Kasumi-1 (cell line): Measurements from ENCODE around the gene CIB1.

Experiments used
- DNase-seq, 2 experiments: peaks; one replicate each; lab custom pipeline; 2025; lab: John Stamatoyannopoulos, UW

Gene CIB1

GRCh38 chr15:90214553-90215196 is 19.1 kb downstream of the CIB1 start:
- peak in 1 of 2 experiments; percentile 28 for DNase-seq

GRCh38 chr15:90213818-90214204 is 19.9 kb downstream of the CIB1 start:
- no peak for DNase-seq

GRCh38 chr15:90213122-90213817 is 20.5 kb downstream of the CIB1 start:
- no peak for DNase-seq

- no peak for DNase-seq
Measured at GRCh38 chr15:90212221-90213098, 21.3 kb downstream of the CIB1 start.

GRCh38 chr15:90211440-90212143 is 22.1 kb downstream of the CIB1 start:
- peak; percentile 20 to 65 for DNase-seq

- no peak for DNase-seq
Measured at GRCh38 chr15:90211009-90211408, 22.7 kb downstream of the CIB1 start.

GRCh38 chr15:90210593-90210992 is 23.1 kb downstream of the CIB1 start:
- DNase-seq = no peak

- no peak for DNase-seq
Measured at GRCh38 chr15:90209591-90209990, 24.1 kb downstream of the CIB1 start.

- DNase-seq = no peak
Measured at GRCh38 chr15:90208356-90208755, 25.4 kb downstream of the CIB1 start.

- DNase-seq = no peak
Measured at GRCh38 chr15:90207252-90207651, 26.5 kb downstream of the CIB1 start.

GRCh38 chr15:90205886-90206285 is 27.9 kb downstream of the CIB1 start:
- no peak for DNase-seq

- DNase-seq = no peak
Measured at GRCh38 chr15:90205050-90205848, 28.5 kb downstream of the CIB1 start.

- no peak for DNase-seq
Measured at GRCh38 chr15:90203922-90204321, 29.8 kb downstream of the CIB1 start.

GRCh38 chr15:90203473-90203872 is 30.3 kb downstream of the CIB1 start:
- no peak for DNase-seq

GRCh38 chr15:90202929-90203328 is 30.8 kb downstream of the CIB1 start:
- no peak for DNase-seq

GRCh38 chr15:90201944-90202375 is 31.8 kb downstream of the CIB1 start:
- no peak for DNase-seq

- DNase-seq = peak; percentile 49 to 66
Measured at GRCh38 chr15:90201130-90201943, 32.4 kb downstream of the CIB1 start, which contains the start of gene SEMA4B. TSS of gene SEMA4B (plus strand) at chr15:90201330. CDS start at chr15:90201579, 249 bp downstream.

GRCh38 chr15:90200534-90201129 is 33.1 kb downstream of the CIB1 start:
- DNase-seq = no peak

- no peak for DNase-seq
Measured at GRCh38 chr15:90194655-90195054, 39.1 kb downstream of the CIB1 start.
